HG03558 (cell line): ENCODE measurements around the gene COPB2.
"Not testable (repeated sequence)": the region's sequence is repeated elsewhere in the genome, so short reads cannot be mapped to it uniquely, and the experiment has no call there.

Source experiments
- ATAC-seq: cut with Tn5 transposase; IDR thresholded peaks from one replicate; pipeline ENCODE4 v1.9.1; 2021; ENCODE audit warnings: moderate number of reproducible peaks; ENCODE audit not compliant: unreplicated experiment; ENCODE audit errors: extremely low read depth

The COPB2 gene

GRCh38 chr3:139380575-139380974 lies 8.9 kb downstream of the COPB2 start:
- ATAC-seq: no peak

- no peak for ATAC-seq
Observed at GRCh38 chr3:139378587-139379241, 10.7 kb downstream of the COPB2 start.

- no peak for ATAC-seq
Observed at GRCh38 chr3:139377378-139377777, 12.1 kb downstream of the COPB2 start.

- ATAC-seq: no peak
Observed at GRCh38 chr3:139374099-139374498, 15.3 kb downstream of the COPB2 start.

- ATAC-seq: no peak
Observed at GRCh38 chr3:139364549-139364948, 24.9 kb downstream of the COPB2 start.

- no peak for ATAC-seq
Observed at GRCh38 chr3:139361276-139361675, 28.2 kb downstream of the COPB2 start.

GRCh38 chr3:139358841-139359562 lies 30.4 kb downstream of the COPB2 start:
- no peak for ATAC-seq

- ATAC-seq: no peak
Observed at GRCh38 chr3:139357899-139358298, 31.5 kb downstream of the COPB2 start.

GRCh38 chr3:139355891-139356290 lies 33.6 kb downstream of the COPB2 start:
- ATAC-seq: no peak

GRCh38 chr3:139355476-139355875 lies 34.0 kb downstream of the COPB2 start:
- ATAC-seq: no peak

- ATAC-seq: no peak
Observed at GRCh38 chr3:139354661-139355060, 34.8 kb downstream of the COPB2 start.

- no peak for ATAC-seq
Observed at GRCh38 chr3:139353920-139354556, 35.4 kb downstream of the COPB2 start.

GRCh38 chr3:139346771-139347170 lies 42.7 kb downstream of the COPB2 start:
- ATAC-seq: no peak

GRCh38 chr3:139343895-139344856 lies 45.3 kb downstream of the COPB2 start, which contains the start of gene MRPS22:
Gene MRPS22, plus strand, starts transcription at chr3:139344020. Its CDS starts 7 bp downstream, at chr3:139344027.
- peak; percentile 94 for ATAC-seq

GRCh38 chr3:139342054-139342453 lies 47.4 kb downstream of the COPB2 start:
- ATAC-seq: no peak

GRCh38 chr3:139340784-139341183 lies 48.7 kb downstream of the COPB2 start:
- no peak for ATAC-seq

GRCh38 chr3:139339219-139339906 lies 50.1 kb downstream of the COPB2 start:
- no peak for ATAC-seq

GRCh38 chr3:139338405-139338804 lies 51.0 kb downstream of the COPB2 start:
- ATAC-seq: no peak

GRCh38 chr3:139334675-139335074 lies 54.8 kb downstream of the COPB2 start:
- ATAC-seq: not testable (repeated sequence)

- ATAC-seq: no peak
Observed at GRCh38 chr3:139332092-139332491, 57.4 kb downstream of the COPB2 start.
